ENCODE results near the gene ASTN2. TPM values are rescaled to one million over a fixed set of nuclear protein-coding genes. Genes with fewer than 3 reads are reported as not detected.

The ASTN2 gene
- total RNA-seq, 1 donor from 2014 or later = 13.6 TPM

- H3K4me1 Mint-ChIP-seq (ENCODE audit: low read depth, unreplicated experiment) = no peaks in the 10 kb centered on the region
- H3K4me3 Mint-ChIP-seq (ENCODE audit: unreplicated experiment) = no peak overlapping the region
- TF ChIP-seq EZH2 (IDR thresholded peaks at IDR 0.05; ENCODE audit: insufficient read depth, low read length) (no peak), CTCF (IDR thresholded peaks at IDR 0.05; ENCODE audit: insufficient read depth, low read depth, low read length) (no peak)
- H3K9ac ChIP-seq (ENCODE audit: low read length) = no peak overlapping the region
- H2AFZ ChIP-seq (ENCODE audit: low read depth, low read length) = no peak overlapping the region
- peaks cover 5% of the 10 kb centered on the region for H3K9me3 Mint-ChIP-seq (ENCODE audit: unreplicated experiment)
- no peaks in the 10 kb centered on the region for H3K79me2 ChIP-seq (ENCODE audit: insufficient read depth, low read length)
- no peaks in the 10 kb centered on the region for H3K36me3 ChIP-seq (ENCODE audit: insufficient read depth, low read length)
- H3K36me3 Mint-ChIP-seq (ENCODE audit: low read depth, unreplicated experiment) = peaks cover 3% of the 10 kb centered on the region
- no peak overlapping the region for H3K4me3 ChIP-seq (ENCODE audit: insufficient read depth, low read depth, low read length)
- FAIRE-seq (no peak), DNase-seq (ENCODE audit: low read depth) (no peak)
- H3K27me3 ChIP-seq (ENCODE audit: insufficient read depth, low read length) = no peaks in the 10 kb centered on the region
- no peak overlapping the region for H3K27ac ChIP-seq (ENCODE audit: low read depth, low read length)
- H3K27ac Mint-ChIP-seq (ENCODE audit: unreplicated experiment) = no peak overlapping the region
- H3K4me1 ChIP-seq (ENCODE audit: insufficient read depth, low read length) = no peaks in the 10 kb centered on the region
- H3K27me3 Mint-ChIP-seq (ENCODE audit: low read depth, unreplicated experiment) = peaks cover 2% of the 10 kb centered on the region
- no peaks in the 10 kb centered on the region for H4K20me1 ChIP-seq (ENCODE audit: insufficient read depth, low read length)
- no peaks in the 10 kb centered on the region for H3K9me3 ChIP-seq (ENCODE audit: insufficient read depth, low read depth, low read length)
- H3K4me2 ChIP-seq (ENCODE audit: low read length) = no peak overlapping the region
Observed at GRCh38 chr9:117122953-117123352, 291.9 kb downstream of the ASTN2 start.

- H3K4me3 ChIP-seq (ENCODE audit: insufficient read depth, low read depth, low read length) = no peak overlapping the region
- Mint-ChIP-seq H3K4me1 (ENCODE audit: low read depth, unreplicated experiment) (no peaks in the 10 kb centered on the region), H3K27me3 (ENCODE audit: low read depth, unreplicated experiment) (peaks cover 2% of the 10 kb centered on the region), H3K9me3 (ENCODE audit: unreplicated experiment) (peaks cover 5% of the 10 kb centered on the region), H3K27ac (ENCODE audit: unreplicated experiment) (no peak overlapping the region), H3K4me3 (ENCODE audit: unreplicated experiment) (no peak overlapping the region), H3K36me3 (ENCODE audit: low read depth, unreplicated experiment) (peaks cover 3% of the 10 kb centered on the region)
- H2AFZ ChIP-seq (ENCODE audit: low read depth, low read length) = no peak overlapping the region
- TF ChIP-seq EZH2 (IDR thresholded peaks at IDR 0.05; ENCODE audit: insufficient read depth, low read length) (no peak), CTCF (IDR thresholded peaks at IDR 0.05; ENCODE audit: insufficient read depth, low read depth, low read length) (no peak)
- no peak overlapping the region for H3K27ac ChIP-seq (ENCODE audit: low read depth, low read length)
- no peak overlapping the region for H3K4me2 ChIP-seq (ENCODE audit: low read length)
- H3K36me3 ChIP-seq (ENCODE audit: insufficient read depth, low read length) = no peaks in the 10 kb centered on the region
- DNase-seq (ENCODE audit: low read depth) = no peak
- no peaks in the 10 kb centered on the region for H4K20me1 ChIP-seq (ENCODE audit: insufficient read depth, low read length)
- no peaks in the 10 kb centered on the region for H3K4me1 ChIP-seq (ENCODE audit: insufficient read depth, low read length)
- FAIRE-seq = no peak
- no peak overlapping the region for H3K9ac ChIP-seq (ENCODE audit: low read length)
- no peaks in the 10 kb centered on the region for H3K79me2 ChIP-seq (ENCODE audit: insufficient read depth, low read length)
- H3K9me3 ChIP-seq (ENCODE audit: insufficient read depth, low read depth, low read length) = no peaks in the 10 kb centered on the region
- no peaks in the 10 kb centered on the region for H3K27me3 ChIP-seq (ENCODE audit: insufficient read depth, low read length)
Observed at GRCh38 chr9:117122102-117122501, 292.8 kb downstream of the ASTN2 start.

GRCh38 chr9:117121316-117121715 is 293.5 kb downstream of the ASTN2 start:
- no peak overlapping the region for H3K27ac ChIP-seq (ENCODE audit: low read depth, low read length)
- Mint-ChIP-seq H3K27ac (ENCODE audit: unreplicated experiment) (no peak overlapping the region), H3K4me1 (ENCODE audit: low read depth, unreplicated experiment) (no peaks in the 10 kb centered on the region), H3K36me3 (ENCODE audit: low read depth, unreplicated experiment) (peaks cover 3% of the 10 kb centered on the region), H3K4me3 (ENCODE audit: unreplicated experiment) (no peak overlapping the region), H3K9me3 (ENCODE audit: unreplicated experiment) (peaks cover 5% of the 10 kb centered on the region), H3K27me3 (ENCODE audit: low read depth, unreplicated experiment) (peaks cover 2% of the 10 kb centered on the region)
- DNase-seq (ENCODE audit: low read depth) (no peak), FAIRE-seq (no peak)
- H3K4me1 ChIP-seq (ENCODE audit: insufficient read depth, low read length) = no peaks in the 10 kb centered on the region
- H3K4me2 ChIP-seq (ENCODE audit: low read length) = no peak overlapping the region
- no peaks in the 10 kb centered on the region for H3K36me3 ChIP-seq (ENCODE audit: insufficient read depth, low read length)
- TF ChIP-seq CTCF (IDR thresholded peaks at IDR 0.05; ENCODE audit: insufficient read depth, low read depth, low read length) (no peak), EZH2 (IDR thresholded peaks at IDR 0.05; ENCODE audit: insufficient read depth, low read length) (no peak)
- no peaks in the 10 kb centered on the region for H4K20me1 ChIP-seq (ENCODE audit: insufficient read depth, low read length)
- H3K9me3 ChIP-seq (ENCODE audit: insufficient read depth, low read depth, low read length) = no peaks in the 10 kb centered on the region
- no peaks in the 10 kb centered on the region for H3K79me2 ChIP-seq (ENCODE audit: insufficient read depth, low read length)
- no peak overlapping the region for H3K4me3 ChIP-seq (ENCODE audit: insufficient read depth, low read depth, low read length)
- no peak overlapping the region for H3K9ac ChIP-seq (ENCODE audit: low read length)
- no peaks in the 10 kb centered on the region for H3K27me3 ChIP-seq (ENCODE audit: insufficient read depth, low read length)
- no peak overlapping the region for H2AFZ ChIP-seq (ENCODE audit: low read depth, low read length)
